ENCODE measurements around the gene THSD1.

DNA sequence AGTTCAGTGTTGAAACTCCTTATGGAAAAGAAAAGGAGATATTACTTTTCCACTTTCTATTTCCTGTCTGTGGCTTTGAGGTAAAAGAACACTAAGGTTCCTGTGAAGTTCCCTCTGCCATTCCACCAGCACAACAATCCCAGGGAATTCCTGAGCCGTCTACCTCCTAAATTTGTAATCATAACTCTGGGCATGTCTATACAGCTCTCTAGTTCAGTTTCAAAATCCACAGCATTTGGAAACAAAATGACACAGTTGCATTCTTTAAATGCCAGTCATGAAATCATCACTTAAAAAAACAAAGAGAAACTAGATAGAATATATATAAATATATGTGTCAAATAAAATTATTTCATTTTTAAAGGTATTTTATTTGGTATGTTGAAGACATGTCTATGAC, 9.0 kb upstream of the THSD1 start:
- TF ChIP-seq, protein P1, sequence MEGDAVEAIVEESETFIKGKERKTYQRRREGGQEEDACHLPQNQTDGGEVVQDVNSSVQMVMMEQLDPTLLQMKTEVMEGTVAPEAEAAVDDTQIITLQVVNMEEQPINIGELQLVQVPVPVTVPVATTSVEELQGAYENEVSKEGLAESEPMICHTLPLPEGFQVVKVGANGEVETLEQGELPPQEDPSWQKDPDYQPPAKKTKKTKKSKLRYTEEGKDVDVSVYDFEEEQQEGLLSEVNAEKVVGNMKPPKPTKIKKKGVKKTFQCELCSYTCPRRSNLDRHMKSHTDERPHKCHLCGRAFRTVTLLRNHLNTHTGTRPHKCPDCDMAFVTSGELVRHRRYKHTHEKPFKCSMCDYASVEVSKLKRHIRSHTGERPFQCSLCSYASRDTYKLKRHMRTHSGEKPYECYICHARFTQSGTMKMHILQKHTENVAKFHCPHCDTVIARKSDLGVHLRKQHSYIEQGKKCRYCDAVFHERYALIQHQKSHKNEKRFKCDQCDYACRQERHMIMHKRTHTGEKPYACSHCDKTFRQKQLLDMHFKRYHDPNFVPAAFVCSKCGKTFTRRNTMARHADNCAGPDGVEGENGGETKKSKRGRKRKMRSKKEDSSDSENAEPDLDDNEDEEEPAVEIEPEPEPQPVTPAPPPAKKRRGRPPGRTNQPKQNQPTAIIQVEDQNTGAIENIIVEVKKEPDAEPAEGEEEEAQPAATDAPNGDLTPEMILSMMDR (optimal IDR thresholded peaks at IDR 0.05 in 1 of 3, IDR thresholded peaks at IDR 0.05 in 1 of 3, conservative IDR thresholded peaks at IDR 0.05 in 1 of 3; ENCODE audit: extremely low read depth in 1 of 3, insufficient read depth in 2 of 3, low read length in 3 of 3) = no peak
- no peak for TF ChIP-seq EZH2 (IDR thresholded peaks at IDR 0.05; ENCODE audit: low read length)
